Activated effector memory CD4-positive, alpha-beta T cell treated with anti-CD3 and anti-CD28 coated beads, Interleukin-2, amount 50 U/mL, for 16 hours (primary cell): Measurements from ENCODE around the gene UBE2Q2.
"Not testable (repeated sequence)": the region's sequence is repeated elsewhere in the genome, so short reads cannot be mapped to it uniquely, and the experiment has no call there.

Experiments
- DNase-seq: peaks from one replicate; pipeline ENCODE4 v3.0.0-alpha.2; 2020

Gene UBE2Q2

GRCh38 chr15:75842722-75843677 lies at the start of gene UBE2Q2:
TSS of gene UBE2Q2 (plus strand) at chr15:75843447. CDS start at chr15:75843667, 220 bp downstream.
- DNase-seq = peak; percentile 89

- DNase-seq = no peak
These were observed 46.9 kb upstream of the UBE2Q2 start for GRCh38 chr15:75796321-75796720.

- not testable (repeated sequence) for DNase-seq
These were observed 46.1 kb upstream of the UBE2Q2 start for GRCh38 chr15:75797146-75797545.

- DNase-seq = no peak
These were observed 44.1 kb upstream of the UBE2Q2 start for GRCh38 chr15:75799190-75799589.

- DNase-seq = not testable (repeated sequence)
These were observed 42.8 kb upstream of the UBE2Q2 start for GRCh38 chr15:75800409-75800808.

- peak; percentile 91 for DNase-seq
These were observed 41.2 kb upstream of the UBE2Q2 start for GRCh38 chr15:75801859-75802593.

- not testable (repeated sequence) for DNase-seq
These were observed 35.8 kb upstream of the UBE2Q2 start for GRCh38 chr15:75807486-75807885.

GRCh38 chr15:75808009-75808408 lies 35.2 kb upstream of the UBE2Q2 start:
- not testable (repeated sequence) for DNase-seq

GRCh38 chr15:75808563-75808962 lies 34.7 kb upstream of the UBE2Q2 start:
- DNase-seq = no peak

GRCh38 chr15:75809986-75810750 lies 33.1 kb upstream of the UBE2Q2 start:
- DNase-seq = no peak

GRCh38 chr15:75810874-75811498 lies 32.3 kb upstream of the UBE2Q2 start:
- DNase-seq = no peak

GRCh38 chr15:75811626-75812025 lies 31.6 kb upstream of the UBE2Q2 start:
- DNase-seq = no peak

GRCh38 chr15:75814794-75815193 lies 28.5 kb upstream of the UBE2Q2 start:
- no peak for DNase-seq

GRCh38 chr15:75815811-75816719 lies 27.2 kb upstream of the UBE2Q2 start:
- no peak for DNase-seq

- no peak for DNase-seq
These were observed 25.9 kb upstream of the UBE2Q2 start for GRCh38 chr15:75817138-75817935.

- DNase-seq = no peak
These were observed 23.0 kb upstream of the UBE2Q2 start for GRCh38 chr15:75820206-75820605.

GRCh38 chr15:75821786-75822345 lies 21.4 kb upstream of the UBE2Q2 start:
- DNase-seq = no peak

GRCh38 chr15:75822685-75823278 lies 20.5 kb upstream of the UBE2Q2 start:
- no peak for DNase-seq

- no peak for DNase-seq
These were observed 19.2 kb upstream of the UBE2Q2 start for GRCh38 chr15:75823860-75824613.
